IMR-90 (cell line): Measurements from ENCODE around the gene C19orf85. TPM values are rescaled to one million over a fixed set of nuclear protein-coding genes. Genes with fewer than 3 reads are reported as not detected.

Source experiments
- ATAC-seq: fragments of 200-7000 bp; cut with Tn5 transposase; 2 replicates; pipeline ENCODE4 v1.9.1; 2020; ENCODE audit warnings: low read depth, mild to moderate bottlenecking, moderate library complexity
- Bru-seq: library from RNA; stranded (reverse); fragments of 400-500 nt; gene quantifications from one replicate; lab custom pipeline; 2021; lab: Mats Ljungman, UMichigan
- BruChase-seq, 2 experiments: library from RNA; stranded (reverse); fragments of 400-500 nt; gene quantifications; one replicate each; lab custom pipeline; 2021; lab: Mats Ljungman, UMichigan
- BruUV-seq: library from RNA; stranded (reverse); fragments of 400-500 nt; replicated peaks from 2 replicates; lab custom pipeline; 2021; lab: Mats Ljungman, UMichigan
- CTCF ChIA-PET: fragments of 300-600 bp; formaldehyde crosslinking; extraction: SDS; loops from one replicate; lab custom pipeline; 2021; ENCODE audit warnings: antibody characterized with exemption; lab: Yijun Ruan, JAX
- POLR2A ChIA-PET: fragments of 300-600 bp; sonication (Branson Sonifier 250); formaldehyde crosslinking; loops from one replicate; lab custom pipeline; 2022; ENCODE audit warnings: antibody characterized with exemption; ENCODE audit not compliant: unreplicated experiment; lab: Charles Lee
- DNase-seq: peaks from one replicate; pipeline ENCODE4 v3.0.0; 2013
- H2AFZ ChIP-seq: replicated peaks from 2 replicates; pipeline ENCODE3; 2013; ENCODE audit warnings: low read length, mild to moderate bottlenecking; ENCODE audit not compliant: poor library complexity
- H2AK5ac ChIP-seq: 2 replicates; pipeline ENCODE4 v1.6.1; 2013; ENCODE audit warnings: low read depth, low read length, inconsistent platforms
- H2AK9ac ChIP-seq: replicated peaks from 2 replicates; pipeline ENCODE3; 2013; ENCODE audit warnings: mild to moderate bottlenecking, low read depth, low read length, moderate library complexity; ENCODE audit not compliant: poor library complexity
- H2BK120ac ChIP-seq: 2 replicates; pipeline ENCODE4 v1.6.1; 2013; ENCODE audit warnings: low read depth, low read length, inconsistent platforms
- H2BK15ac ChIP-seq: 3 replicates; pipeline ENCODE4 v1.6.1; 2013; ENCODE audit warnings: low read depth, low read length, inconsistent platforms
- H2BK20ac ChIP-seq: 2 replicates; pipeline ENCODE4 v1.6.1; 2013; ENCODE audit warnings: low read depth, mild to moderate bottlenecking, inconsistent platforms, low read length, moderate library complexity
- H2BK5ac ChIP-seq: 2 replicates; pipeline ENCODE4 v1.6.1; 2013; ENCODE audit warnings: mild to moderate bottlenecking, low read depth, low read length, inconsistent platforms; ENCODE audit not compliant: poor library complexity, severe bottlenecking
- H3K14ac ChIP-seq: replicated peaks from 2 replicates; pipeline ENCODE4 v1.6.1; 2013; ENCODE audit warnings: low read depth, low read length, inconsistent platforms
- H3K18ac ChIP-seq: 2 replicates; pipeline ENCODE4 v1.6.1; 2013; ENCODE audit warnings: low read depth, low read length, control low read depth
- H3K23ac ChIP-seq: 2 replicates; pipeline ENCODE4 v1.6.1; 2013; ENCODE audit warnings: low read depth, low read length, inconsistent platforms
- H3K27ac ChIP-seq: 2 replicates; pipeline ENCODE4 v1.5.1; 2013; ENCODE audit warnings: mild to moderate bottlenecking, control low read depth, low read length; ENCODE audit not compliant: insufficient read depth
- H3K27me3 ChIP-seq: 2 replicates; pipeline ENCODE4 v1.6.1; 2013; ENCODE audit warnings: low read length; ENCODE audit not compliant: control insufficient read depth, insufficient read depth
- H3K36me3 ChIP-seq: 2 replicates; pipeline ENCODE4 v1.6.1; 2013; ENCODE audit warnings: low read length, mixed read lengths; ENCODE audit not compliant: control insufficient read depth, insufficient read depth
- H3K4ac ChIP-seq: 2 replicates; pipeline ENCODE4 v1.6.1; 2013; ENCODE audit warnings: low read depth, low read length, inconsistent platforms
- H3K4me1 ChIP-seq: 2 replicates; pipeline ENCODE4 v1.6.1; 2013; ENCODE audit warnings: low read length, mixed read lengths; ENCODE audit not compliant: control insufficient read depth, insufficient read depth
- H3K4me2 ChIP-seq: 2 replicates; pipeline ENCODE4 v1.6.1; 2013; ENCODE audit warnings: low read depth, mild to moderate bottlenecking, control low read depth, low read length, moderate library complexity
- H3K4me3 ChIP-seq: 2 replicates; pipeline ENCODE4 v1.5.1; 2013; ENCODE audit warnings: low read depth, mild to moderate bottlenecking, control low read depth, low read length, moderate library complexity; ENCODE audit not compliant: insufficient read depth
- H3K56ac ChIP-seq: 2 replicates; pipeline ENCODE4 v1.6.1; 2013; ENCODE audit warnings: low read length, inconsistent platforms; ENCODE audit not compliant: insufficient read depth; ENCODE audit errors: extremely low read depth
- H3K79me1 ChIP-seq, 2 experiments: 2 replicates each; pipeline ENCODE4 v1.6.1; 2013; ENCODE audit warnings: low read length in 2 of 2, inconsistent platforms in 1 of 2, low read depth in 1 of 2
- H3K9ac ChIP-seq: 2 replicates; pipeline ENCODE4 v1.6.1; 2013; ENCODE audit warnings: low read depth, low read length, control low read depth
- H3K9me1 ChIP-seq: 2 replicates; pipeline ENCODE4 v1.6.1; 2013; ENCODE audit warnings: low read length, inconsistent platforms; ENCODE audit not compliant: insufficient read depth
- H3K9me3 ChIP-seq: 2 replicates; pipeline ENCODE4 v1.6.1; 2013; ENCODE audit warnings: low read length; ENCODE audit not compliant: control insufficient read depth, insufficient read depth
- H4K20me1 ChIP-seq: 2 replicates; pipeline ENCODE4 v1.6.1; 2013; ENCODE audit warnings: low read length, inconsistent platforms; ENCODE audit not compliant: insufficient read depth
- H4K5ac ChIP-seq: 2 replicates; pipeline ENCODE4 v1.6.1; 2013; ENCODE audit warnings: mild to moderate bottlenecking, low read depth, low read length, control low read depth
- H4K8ac ChIP-seq, 2 experiments: 2 replicates each; pipeline ENCODE4 v1.6.1; 2013; ENCODE audit warnings: low read depth in 2 of 2, low read length in 2 of 2, control low read depth in 1 of 2, inconsistent platforms in 1 of 2
- H4K91ac ChIP-seq: 2 replicates; pipeline ENCODE4 v1.6.1; 2013; ENCODE audit warnings: low read depth, low read length, inconsistent platforms; ENCODE audit not compliant: insufficient read depth
- CEBPB ChIP-seq: IDR thresholded peaks from 2 replicates; pipeline ENCODE4 v1.6.1; 2012; ENCODE audit warnings: low read depth, low read length, improper control_type of control experiment
- CHD1 ChIP-seq: IDR thresholded peaks from 2 replicates; pipeline ENCODE4 v1.6.1; 2012; ENCODE audit warnings: low read depth, low read length, improper control_type of control experiment
- FOS ChIP-seq: fragments of 150-350 bp; IDR thresholded peaks from 2 replicates; pipeline ENCODE4 v1.6.1; 2016; ENCODE audit warnings: low read depth, low read length
- MAZ ChIP-seq: IDR thresholded peaks from 2 replicates; pipeline ENCODE4 v1.6.1; 2012; ENCODE audit warnings: low read depth, mild to moderate bottlenecking, low read length, improper control_type of control experiment, moderate library complexity, borderline replicate concordance
- MXI1 ChIP-seq: IDR thresholded peaks from 2 replicates; pipeline ENCODE4 v1.6.1; 2012; ENCODE audit warnings: low read depth, mild to moderate bottlenecking, low read length, moderate library complexity, borderline replicate concordance
- POLR2A ChIP-seq: IDR thresholded peaks from 2 replicates; pipeline ENCODE4 v1.6.1; 2012; ENCODE audit warnings: mild to moderate bottlenecking, low read depth, low read length
- RAD21 ChIP-seq: IDR thresholded peaks from 2 replicates; pipeline ENCODE4 v1.6.1; 2012; ENCODE audit warnings: low read length, improper control_type of control experiment
- RCOR1 ChIP-seq: IDR thresholded peaks from 2 replicates; pipeline ENCODE4 v1.6.1; 2012; ENCODE audit warnings: mild to moderate bottlenecking, low read length, improper control_type of control experiment; ENCODE audit not compliant: insufficient replicate concordance
- RFX5 ChIP-seq: IDR thresholded peaks from 2 replicates; pipeline ENCODE4 v1.8.0; 2012; ENCODE audit warnings: low read depth, mild to moderate bottlenecking, low read length, moderate library complexity
- SMC3 ChIP-seq: fragments of 150-350 bp; IDR thresholded peaks from 2 replicates; pipeline ENCODE4 v1.6.1; 2016; ENCODE audit warnings: low read depth, mild to moderate bottlenecking, antibody characterized with exemption, low read length, moderate library complexity
- WGBS, 2 experiments: methylation state at CpG; one replicate each; pipeline versions ENCODE4 v1.1.5 to v1.1.7; 2013; ENCODE audit warnings: missing lambda C conversion rate in 2 of 2; ENCODE audit not compliant: insufficient read length in 1 of 2; ENCODE audit errors: extremely low coverage in 2 of 2; 5-methylcytosine and 5-hydroxymethylcytosine counted together
- dilution Hi-C: fragments of 300-500 bp; cut with HindIII; formaldehyde crosslinking; loops from one replicate; pipeline ENCODE4 v1.14.3; 2018; ENCODE audit warnings: low sequenced_read_pairs; ENCODE audit not compliant: unreplicated experiment
- in situ Hi-C: fragments of 300-500 bp; cut with MboI; formaldehyde crosslinking; loops from 3 replicates; pipeline ENCODE4 v1.14.3; 2019; ENCODE audit warnings: low sequenced_read_pairs, inconsistent platforms, mixed read lengths
- intact Hi-C: fragments of 100-400 bp; cut with micrococcal nuclease; formaldehyde crosslinking; loops from 2 replicates; pipeline ENCODE4 v1.10.0; 2022
- long read RNA-seq: library from polyadenylated mRNA; unstranded; transcript quantifications from one replicate; pipeline ENCODE4 v2.0.0, GENCODE V29; 2021; ENCODE audit not compliant: unreplicated experiment
- polyA plus RNA-seq, 3 experiments: library from polyadenylated mRNA; depleted of rRNA; stranded (reverse); fragments of >200 nt; gene quantifications; 2 replicates each; pipeline ENCODE4 v1.2.3, GENCODE V29; 2012; ENCODE audit warnings: low replicate concordance in 1 of 3
- total RNA-seq: library from RNA; depleted of rRNA; stranded (reverse); fragments of >200 nt; gene quantifications from 2 replicates; pipeline ENCODE4 v1.2.3, GENCODE V29; 2012; rRNA removed
- TF ChIP-seq, protein P1 (sequence below): fragments of 150-350 bp; IDR thresholded peaks from 2 replicates; pipeline ENCODE4 v1.6.1; 2016; ENCODE audit warnings: low read depth, mild to moderate bottlenecking, low read length, moderate library complexity, borderline replicate concordance
- TF ChIP-seq, protein P2 (sequence below): fragments of 150-350 bp; IDR thresholded peaks from 2 replicates; pipeline ENCODE4 v1.6.1; 2017; ENCODE audit warnings: mild to moderate bottlenecking, antibody characterized with exemption, low read length, low read depth
- TF ChIP-seq, protein P3 (sequence below): conservative IDR thresholded peaks from 2 replicates; pipeline ENCODE4 v1.5.1; 2012; ENCODE audit warnings: mild to moderate bottlenecking, low read depth, low read length, improper control_type of control experiment

C19orf85 gene
- total RNA-seq (not detected in 2 replicates), polyA plus RNA-seq (2012; rRNA removed) (not detected in 2 replicates), Bru-seq, nascent RNA (percentile 19 among the genes with signal in this experiment), BruChase-seq, experiment 1, labeled RNA remaining after a 6-hour chase (not detected), BruChase-seq, experiment 2, labeled RNA remaining after a 2-hour chase (percentile 19 among the genes with signal in this experiment)
- polyA plus RNA-seq (2012; cell fraction: cytosol; rRNA removed), result not detected in 2 replicates
- polyA plus RNA-seq (2012; cell fraction: nucleus; rRNA removed; ENCODE audit: low replicate concordance), result 0.11 TPM in 1 of 2 replicates, not detected in the other
- long read RNA-seq, result 0 reads

DNA sequence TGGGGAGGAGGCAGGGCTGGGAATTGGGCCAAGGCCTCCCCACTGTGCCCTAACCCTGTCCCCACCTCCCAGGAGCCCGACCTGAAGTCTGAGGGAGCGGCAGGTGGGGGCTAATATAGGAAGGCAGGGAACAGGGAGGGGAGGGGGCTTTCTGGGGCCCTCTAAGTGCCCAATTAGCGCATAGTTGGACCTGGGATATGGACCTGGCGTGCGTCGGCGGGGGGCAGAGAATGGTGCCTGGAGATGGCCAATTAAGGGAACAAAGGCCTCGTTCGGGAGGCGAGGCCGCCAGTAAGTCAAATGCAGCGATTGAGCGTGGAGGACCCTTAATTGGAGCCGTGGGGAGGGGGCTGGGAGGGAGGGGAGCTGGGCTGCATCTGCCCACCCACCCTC is at the start of gene C19orf85:
Gene C19orf85, minus strand, starts transcription at position 90 of the 393 bp plus-strand sequence. CDS start 197 bp downstream, outside the sequence.
- dilution Hi-C loops (no loop called here), intact Hi-C loops (no loop called here), in situ Hi-C loops (no loop called here)
- Histone ChIP-seq H3K18ac (no peak within 1 kb of the TSS), H2AFZ (no peak within 1 kb of the TSS), H3K4me3 (no peak within 1 kb of the TSS), H3K23ac (no peak within 1 kb of the TSS), H4K91ac (no peak within 1 kb of the TSS), H2BK5ac (no peak within 1 kb of the TSS), H3K27ac (no peak within 1 kb of the TSS), H2BK15ac (no peak within 1 kb of the TSS), H3K14ac (no peak within 1 kb of the TSS), H3K79me1 (peaks cover 5 to 16% of the 10 kb centered on the region in 2 experiments; a peak in 3 of 4 replicates), H3K9me3 (no peaks in the 10 kb centered on the region), H3K36me3 (no peaks in the 10 kb centered on the region), H4K5ac (no peak within 1 kb of the TSS), H3K4me1 (peaks cover 10% of the 10 kb centered on the region), H3K4ac (no peak within 1 kb of the TSS), H3K56ac (no peak within 1 kb of the TSS), H3K4me2 (no peak within 1 kb of the TSS), H3K27me3 (no peaks in the 10 kb centered on the region), H4K8ac (no peak within 1 kb of the TSS), H3K9ac (no peak within 1 kb of the TSS), H4K20me1 (peaks cover 4% of the 10 kb centered on the region; the same call in 1 of the 2 replicates), H2AK9ac (no peak within 1 kb of the TSS), H2AK5ac (no peak within 1 kb of the TSS), H3K9me1 (peaks cover 4% of the 10 kb centered on the region; the same call in 1 of the 2 replicates), H2BK120ac (no peak within 1 kb of the TSS), H2BK20ac (no peak within 1 kb of the TSS)
- ATAC-seq (no peak), DNase-seq (no peak)
- no peak for TF ChIP-seq MXI1
- TF ChIP-seq, protein P1, sequence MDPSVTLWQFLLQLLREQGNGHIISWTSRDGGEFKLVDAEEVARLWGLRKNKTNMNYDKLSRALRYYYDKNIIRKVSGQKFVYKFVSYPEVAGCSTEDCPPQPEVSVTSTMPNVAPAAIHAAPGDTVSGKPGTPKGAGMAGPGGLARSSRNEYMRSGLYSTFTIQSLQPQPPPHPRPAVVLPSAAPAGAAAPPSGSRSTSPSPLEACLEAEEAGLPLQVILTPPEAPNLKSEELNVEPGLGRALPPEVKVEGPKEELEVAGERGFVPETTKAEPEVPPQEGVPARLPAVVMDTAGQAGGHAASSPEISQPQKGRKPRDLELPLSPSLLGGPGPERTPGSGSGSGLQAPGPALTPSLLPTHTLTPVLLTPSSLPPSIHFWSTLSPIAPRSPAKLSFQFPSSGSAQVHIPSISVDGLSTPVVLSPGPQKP, result no peak
- TF ChIP-seq POLR2A, result no peak
- TF ChIP-seq, protein P2, sequence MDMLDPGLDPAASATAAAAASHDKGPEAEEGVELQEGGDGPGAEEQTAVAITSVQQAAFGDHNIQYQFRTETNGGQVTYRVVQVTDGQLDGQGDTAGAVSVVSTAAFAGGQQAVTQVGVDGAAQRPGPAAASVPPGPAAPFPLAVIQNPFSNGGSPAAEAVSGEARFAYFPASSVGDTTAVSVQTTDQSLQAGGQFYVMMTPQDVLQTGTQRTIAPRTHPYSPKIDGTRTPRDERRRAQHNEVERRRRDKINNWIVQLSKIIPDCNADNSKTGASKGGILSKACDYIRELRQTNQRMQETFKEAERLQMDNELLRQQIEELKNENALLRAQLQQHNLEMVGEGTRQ, result no peak
- no peak for TF ChIP-seq RAD21
- no peak for TF ChIP-seq CHD1
- TF ChIP-seq MAZ, result no peak
- no peak for TF ChIP-seq SMC3
- TF ChIP-seq RCOR1, result no peak
- TF ChIP-seq, protein P3, sequence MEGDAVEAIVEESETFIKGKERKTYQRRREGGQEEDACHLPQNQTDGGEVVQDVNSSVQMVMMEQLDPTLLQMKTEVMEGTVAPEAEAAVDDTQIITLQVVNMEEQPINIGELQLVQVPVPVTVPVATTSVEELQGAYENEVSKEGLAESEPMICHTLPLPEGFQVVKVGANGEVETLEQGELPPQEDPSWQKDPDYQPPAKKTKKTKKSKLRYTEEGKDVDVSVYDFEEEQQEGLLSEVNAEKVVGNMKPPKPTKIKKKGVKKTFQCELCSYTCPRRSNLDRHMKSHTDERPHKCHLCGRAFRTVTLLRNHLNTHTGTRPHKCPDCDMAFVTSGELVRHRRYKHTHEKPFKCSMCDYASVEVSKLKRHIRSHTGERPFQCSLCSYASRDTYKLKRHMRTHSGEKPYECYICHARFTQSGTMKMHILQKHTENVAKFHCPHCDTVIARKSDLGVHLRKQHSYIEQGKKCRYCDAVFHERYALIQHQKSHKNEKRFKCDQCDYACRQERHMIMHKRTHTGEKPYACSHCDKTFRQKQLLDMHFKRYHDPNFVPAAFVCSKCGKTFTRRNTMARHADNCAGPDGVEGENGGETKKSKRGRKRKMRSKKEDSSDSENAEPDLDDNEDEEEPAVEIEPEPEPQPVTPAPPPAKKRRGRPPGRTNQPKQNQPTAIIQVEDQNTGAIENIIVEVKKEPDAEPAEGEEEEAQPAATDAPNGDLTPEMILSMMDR, result no peak
- no peak for TF ChIP-seq CEBPB
- TF ChIP-seq RFX5, result no peak
- no peak for TF ChIP-seq FOS
- 66% methylated on average over 5 of the region's 14 CpGs; no CpG with 5 or more reads in 1 of the 2 experiments for WGBS, 2 experiments
- CTCF ChIA-PET, result no interaction called here
- no TSS peak for BruUV-seq
- POLR2A ChIA-PET, result no interaction called here
